WERI-Rb-1 (cell line): ENCODE measurements around the gene FBXO2.
A peak's percentile ranks its signal among the peaks of the same experiment; 100 is the strongest.

Experiments used
- DNase-seq: peaks from one replicate; pipeline ENCODE4 v3.0.0-alpha.2; 2020
- H3K27ac ChIP-seq: fragments of 250-450 bp; sonication (Bioruptor Pico); 2 replicates; pipeline ENCODE4 v1.5.1; 2020; ENCODE audit warnings: mild to moderate bottlenecking, moderate library complexity
- H3K27me3 ChIP-seq: fragments of 250-450 bp; sonication (Bioruptor Pico); 2 replicates; pipeline ENCODE4 v1.5.1; 2021; ENCODE audit warnings: mild to moderate bottlenecking, low read depth, moderate library complexity; ENCODE audit not compliant: insufficient read depth, severe bottlenecking
- H3K36me3 ChIP-seq: fragments of 250-450 bp; sonication (Bioruptor Pico); 2 replicates; pipeline ENCODE4 v1.5.1; 2020; ENCODE audit warnings: mild to moderate bottlenecking, moderate library complexity
- H3K4me3 ChIP-seq: 2 replicates; pipeline ENCODE4 v1.5.1; 2011; ENCODE audit warnings: low read depth, mild to moderate bottlenecking, control low read depth, low read length
- H3K9me3 ChIP-seq: fragments of 250-450 bp; sonication (Bioruptor Pico); 2 replicates; pipeline ENCODE4 v1.5.1; 2021; ENCODE audit warnings: mild to moderate bottlenecking, moderate library complexity; ENCODE audit not compliant: severe bottlenecking
- TF ChIP-seq, protein P1 (sequence below): IDR thresholded peaks from 2 replicates; pipeline ENCODE4 v1.5.1; 2011; ENCODE audit warnings: low read depth, mild to moderate bottlenecking, control low read depth, inconsistent platforms, low read length

The FBXO2 gene

DNA sequence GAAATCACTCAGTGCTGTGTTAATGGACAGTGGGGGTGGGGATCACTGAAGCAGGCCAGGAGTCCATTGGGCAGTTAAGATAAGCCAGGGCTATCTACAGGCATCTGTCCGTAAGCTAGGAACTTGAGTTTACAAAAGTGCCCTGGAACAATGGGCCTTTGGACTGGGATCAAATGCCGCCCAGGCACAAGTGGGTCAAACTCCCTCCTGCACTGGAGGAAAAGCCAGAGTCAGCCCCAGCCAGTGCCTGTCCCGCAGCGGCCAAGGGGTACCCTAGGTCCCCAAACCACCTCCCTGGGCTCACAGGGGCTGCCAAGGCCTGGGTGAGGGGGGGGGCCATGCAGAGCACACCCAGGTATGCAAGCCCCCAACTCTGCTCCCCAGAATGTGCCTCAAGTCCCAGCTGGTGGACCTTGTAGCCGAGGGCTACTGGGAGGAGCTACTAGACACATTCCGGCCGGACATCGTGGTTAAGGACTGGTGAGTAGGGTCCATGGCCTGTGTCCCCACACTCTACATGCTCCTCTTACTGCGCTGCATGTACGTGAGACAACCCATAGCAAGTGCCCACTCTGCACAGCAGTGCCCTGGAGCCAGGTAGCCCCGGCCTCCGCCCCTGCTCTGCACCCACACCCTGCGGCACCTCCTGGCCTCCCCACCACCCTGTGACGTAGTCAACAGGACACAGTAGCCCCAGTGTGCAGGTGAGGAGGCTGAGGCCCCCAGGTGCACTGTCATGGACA lies 17.5 kb upstream of the FBXO2 start:
- Histone ChIP-seq H3K4me3 (no peak overlapping the region), H3K27ac (no peak overlapping the region), H3K36me3 (peaks cover 63% of the 10 kb centered on the region), H3K27me3 (no peaks in the 10 kb centered on the region), H3K9me3 (no peaks in the 10 kb centered on the region)
- TF ChIP-seq, protein P1, sequence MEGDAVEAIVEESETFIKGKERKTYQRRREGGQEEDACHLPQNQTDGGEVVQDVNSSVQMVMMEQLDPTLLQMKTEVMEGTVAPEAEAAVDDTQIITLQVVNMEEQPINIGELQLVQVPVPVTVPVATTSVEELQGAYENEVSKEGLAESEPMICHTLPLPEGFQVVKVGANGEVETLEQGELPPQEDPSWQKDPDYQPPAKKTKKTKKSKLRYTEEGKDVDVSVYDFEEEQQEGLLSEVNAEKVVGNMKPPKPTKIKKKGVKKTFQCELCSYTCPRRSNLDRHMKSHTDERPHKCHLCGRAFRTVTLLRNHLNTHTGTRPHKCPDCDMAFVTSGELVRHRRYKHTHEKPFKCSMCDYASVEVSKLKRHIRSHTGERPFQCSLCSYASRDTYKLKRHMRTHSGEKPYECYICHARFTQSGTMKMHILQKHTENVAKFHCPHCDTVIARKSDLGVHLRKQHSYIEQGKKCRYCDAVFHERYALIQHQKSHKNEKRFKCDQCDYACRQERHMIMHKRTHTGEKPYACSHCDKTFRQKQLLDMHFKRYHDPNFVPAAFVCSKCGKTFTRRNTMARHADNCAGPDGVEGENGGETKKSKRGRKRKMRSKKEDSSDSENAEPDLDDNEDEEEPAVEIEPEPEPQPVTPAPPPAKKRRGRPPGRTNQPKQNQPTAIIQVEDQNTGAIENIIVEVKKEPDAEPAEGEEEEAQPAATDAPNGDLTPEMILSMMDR, result no peak
- no peak for DNase-seq

DNA sequence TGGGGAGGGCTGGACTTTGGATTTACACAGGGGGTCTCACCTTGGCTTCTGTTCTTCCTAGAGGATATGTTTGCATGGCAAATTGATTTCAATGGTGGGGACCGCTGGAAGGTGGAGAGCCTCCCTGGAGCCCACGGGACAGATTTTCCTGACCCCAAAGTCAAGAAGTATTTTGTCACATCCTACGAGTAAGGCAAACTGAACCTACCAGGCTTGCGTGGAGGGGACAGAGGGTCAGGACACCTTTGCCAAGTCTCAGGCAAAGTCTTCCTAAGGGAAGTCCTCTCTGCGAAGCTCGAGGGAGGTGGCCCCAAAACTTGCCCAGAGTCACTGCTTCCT lies 16.9 kb upstream of the FBXO2 start:
- TF ChIP-seq, protein P1, result no peak
- H3K9me3 ChIP-seq, result no peaks in the 10 kb centered on the region
- no peak overlapping the region for H3K27ac ChIP-seq

DNA sequence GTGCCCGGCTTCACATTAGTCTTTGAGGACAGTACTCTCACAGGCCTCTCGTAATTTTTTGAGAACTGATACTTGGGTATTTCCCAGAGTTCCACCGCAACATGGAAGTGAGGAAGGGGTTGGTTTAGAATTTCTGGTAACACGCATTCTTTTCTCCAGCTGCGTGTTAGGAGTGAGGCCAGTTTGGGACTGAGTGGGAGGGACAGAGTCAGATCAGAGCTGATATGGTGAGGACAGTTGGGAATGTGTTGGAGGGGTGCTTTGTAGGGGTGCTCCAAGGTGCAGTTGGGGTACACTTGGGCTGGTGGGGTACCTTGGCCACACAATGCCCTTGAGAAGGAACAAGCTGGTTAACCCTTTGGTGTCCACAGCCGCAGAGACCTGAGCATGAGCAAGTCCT lies 16.5 kb upstream of the FBXO2 start:
- H3K27ac ChIP-seq, result no peak overlapping the region
- no peak overlapping the region for H3K4me3 ChIP-seq
- DNase-seq, result no peak
- H3K27me3 ChIP-seq, result no peaks in the 10 kb centered on the region
- TF ChIP-seq, protein P1, result no peak
- no peaks in the 10 kb centered on the region for H3K9me3 ChIP-seq
- H3K36me3 ChIP-seq, result peaks cover 58% of the 10 kb centered on the region

More for the DNA sequence above, 16.9 kb upstream of the FBXO2 start:
- no peaks in the 10 kb centered on the region for H3K27me3 ChIP-seq
- no peak for DNase-seq
- no peak overlapping the region for H3K4me3 ChIP-seq
- peaks cover 62% of the 10 kb centered on the region for H3K36me3 ChIP-seq

DNA sequence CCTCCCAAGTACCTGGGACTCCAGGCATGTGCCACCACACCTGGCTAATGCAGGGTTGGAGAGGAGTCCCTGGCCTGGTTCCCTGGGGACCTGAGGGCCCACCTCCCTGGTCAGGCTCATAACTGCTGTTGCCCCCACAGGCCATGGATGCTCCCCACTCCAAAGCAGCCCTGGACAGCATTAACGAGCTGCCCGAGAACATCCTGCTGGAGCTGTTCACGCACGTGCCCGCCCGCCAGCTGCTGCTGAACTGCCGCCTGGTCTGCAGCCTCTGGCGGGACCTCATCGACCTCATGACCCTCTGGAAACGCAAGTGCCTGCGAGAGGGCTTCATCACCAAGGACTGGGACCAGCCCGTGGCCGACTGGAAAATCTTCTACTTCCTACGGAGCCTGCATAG lies 14.3 kb upstream of the FBXO2 start:
- peaks cover 37% of the 10 kb centered on the region for H3K36me3 ChIP-seq

DNA sequence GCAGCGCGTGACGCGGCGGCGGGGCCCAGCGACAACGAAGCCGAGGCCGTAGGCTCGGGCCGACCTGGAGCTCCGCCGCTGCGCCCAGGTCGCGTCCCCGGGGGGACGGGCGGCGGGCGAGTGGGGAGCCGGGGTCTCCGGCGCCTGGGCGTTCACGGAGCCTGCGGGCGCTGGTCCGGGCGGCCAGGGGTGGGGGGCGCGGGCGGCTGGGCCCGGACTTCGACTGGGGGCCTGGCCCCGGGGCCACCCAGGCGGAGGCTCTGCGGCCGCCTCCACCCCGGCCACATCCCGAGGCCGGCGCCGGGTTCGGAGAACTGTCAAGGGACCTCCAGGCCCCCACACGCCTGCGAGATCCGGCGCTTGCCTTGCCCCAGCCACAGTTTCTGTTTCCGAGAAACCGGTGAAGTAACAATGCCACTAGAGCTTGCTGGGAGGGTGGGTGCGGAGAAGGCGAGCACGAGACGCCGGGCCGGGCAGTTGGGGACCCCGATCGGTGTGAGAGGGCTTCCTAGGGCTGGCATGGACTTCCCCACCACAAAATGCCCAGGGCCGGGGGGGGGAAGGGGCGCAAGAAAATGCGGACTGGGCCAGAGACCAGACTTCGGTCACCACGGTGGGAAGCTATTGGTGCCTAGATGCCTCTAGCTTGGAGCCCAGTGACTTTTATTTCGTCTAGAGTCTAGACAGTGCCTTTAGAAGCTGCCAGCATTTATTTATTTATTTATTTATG lies 10.3 kb upstream of the FBXO2 start:
- DNase-seq, result peak; percentile 48
- Histone ChIP-seq H3K27me3 (no peaks in the 10 kb centered on the region), H3K36me3 (peaks cover 15% of the 10 kb centered on the region), H3K4me3 (peak overlapping the region; percentile 42), H3K9me3 (no peaks in the 10 kb centered on the region), H3K27ac (peak overlapping the region; percentile 33; the same call in 1 of the 2 replicates)
- TF ChIP-seq, protein P1, result no peak

More for the DNA sequence above, 14.3 kb upstream of the FBXO2 start:
- no peaks in the 10 kb centered on the region for H3K27me3 ChIP-seq
- TF ChIP-seq, protein P1, result no peak
- no peaks in the 10 kb centered on the region for H3K9me3 ChIP-seq
- DNase-seq, result no peak
- no peak overlapping the region for H3K27ac ChIP-seq
- H3K4me3 ChIP-seq, result no peak overlapping the region
